Aorta (tissue), 5 donors: ENCODE results near the gene MED16. TPM values are rescaled to one million over a fixed set of nuclear protein-coding genes. Genes with fewer than 3 reads are reported as not detected.
"Not testable (repeated sequence)": the region's sequence is repeated elsewhere in the genome, so short reads cannot be mapped to it uniquely, and the experiment has no call there.

Experiments used
- ATAC-seq: fragments of 200-7000 bp; cut with Tn5 transposase; one replicate; pipeline ENCODE4 v1.9.1; 2022; ENCODE audit warnings: moderate library complexity; ENCODE audit not compliant: low FRiP score
- DNase-seq, 2 donors: peaks; one replicate each; pipeline ENCODE4 v3.0.0-alpha.2; 2020
- H3K27ac ChIP-seq, 2 donors: one replicate each; pipeline ENCODE4 v1.5.1; 2013; ENCODE audit warnings: low read length in 2 of 2, mild to moderate bottlenecking in 2 of 2, moderate library complexity in 2 of 2, control low read depth in 1 of 2, inconsistent platforms in 1 of 2, low read depth in 1 of 2
- H3K27me3 ChIP-seq, 2 donors: one replicate each; pipeline ENCODE4 v1.6.1; 2013; ENCODE audit warnings: control low read depth in 1 of 2, low read length in 1 of 2, mild to moderate bottlenecking in 1 of 2, moderate library complexity in 1 of 2; ENCODE audit not compliant: insufficient read depth in 2 of 2, control insufficient read depth in 1 of 2
- H3K36me3 ChIP-seq, 2 donors: one replicate each; pipeline ENCODE4 v1.6.1; 2013; ENCODE audit warnings: control low read depth in 1 of 2, low read length in 1 of 2, mild to moderate bottlenecking in 1 of 2; ENCODE audit not compliant: insufficient read depth in 2 of 2, control insufficient read depth in 1 of 2
- H3K4me1 ChIP-seq, 2 donors: one replicate each; pipeline ENCODE4 v1.6.1; 2013; ENCODE audit warnings: low read length in 2 of 2, control low read depth in 1 of 2, mild to moderate bottlenecking in 1 of 2, moderate library complexity in 1 of 2; ENCODE audit not compliant: insufficient read depth in 2 of 2, control insufficient read depth in 1 of 2
- H3K4me3 ChIP-seq, 2 donors: one replicate each; pipeline ENCODE4 v1.5.1; 2013; ENCODE audit warnings: low read length in 2 of 2, control low read depth in 1 of 2, mild to moderate bottlenecking in 1 of 2
- H3K9me3 ChIP-seq: one replicate; pipeline ENCODE4 v1.6.1; 2013; ENCODE audit warnings: mild to moderate bottlenecking, low read length; ENCODE audit not compliant: control insufficient read depth
- WGBS, 2 donors: extraction: QIAGEN DNeasy Blood & Tissue Kit; methylation state at CpG; one replicate each; pipeline ENCODE4 v1.1.7; 2013; 5-methylcytosine and 5-hydroxymethylcytosine counted together
- intact Hi-C, 2 donors: fragments of 100-400 bp; cut with DNase I; formaldehyde crosslinking; loops; one replicate each; pipeline versions ENCODE4 v1.14.2 to v1.15.0; 2022
- polyA plus RNA-seq, 2 donors: library from polyadenylated mRNA; stranded (reverse); fragments of 200-250 nt; gene quantifications; one replicate each; pipeline ENCODE4 v1.2.3, GENCODE V29; 2013
- total RNA-seq, 2 donors: library from RNA; stranded (reverse); fragmentation: NEBNext Ultra II Directional; extraction: Animal tissue kit (Norgen Biotek cat#: 25700); gene quantifications; one replicate each; pipeline ENCODE4 v1.2.1, GENCODE V29; 2021
- donor health status: healthy with polysubstance abuse.
- donor health status: Bipolar disorder and iron deficiency.
- donor health status: DM: no; HTN: no; CAD: no.
- donor health status: DM: no; HTN: no; CAD: no.
- donor health status: DM: yes; HTN: yes; CAD: no.

MED16 gene
- total and polyA plus RNA-seq, 4 donors = 22.9 to 165 (median 34.0) TPM

DNA sequence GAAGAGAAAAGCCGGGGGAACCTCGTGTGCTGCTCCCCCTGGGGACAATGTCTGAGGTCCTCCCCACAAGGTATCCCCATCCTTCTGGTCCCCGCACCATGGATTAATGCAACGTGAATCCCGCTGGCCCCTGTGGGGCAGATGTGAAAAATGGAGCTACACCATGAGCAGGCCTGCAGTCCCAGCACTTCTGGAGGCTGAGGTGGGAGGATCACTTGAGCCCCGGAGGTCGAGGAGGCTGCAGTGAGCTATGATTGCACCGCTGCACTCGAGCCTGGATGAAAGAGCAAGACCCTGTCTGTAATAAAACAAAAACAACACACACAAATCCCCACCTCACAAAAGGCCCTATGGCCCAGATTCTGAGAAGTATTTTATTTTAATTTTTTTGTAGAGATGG lies 34.7 kb downstream of the MED16 start:
- H3K4me1 ChIP-seq = no peaks in the 10 kb centered on the region
- H3K27ac ChIP-seq = no peak overlapping the region
- DNase-seq = no peak
- WGBS, 2 donors = 80 to 81% methylated on average over 9 of the region's 9 CpGs
- intact Hi-C loops = loop anchor here in 1 of 2 donors (5.0 kb wide), 1 partner anchor 119 kb away; no protein-coding TSS in a partner anchor
- ATAC-seq = no peak
- peaks cover 0 to 3% of the 10 kb centered on the region in 2 donors for H3K27me3 ChIP-seq
- H3K9me3 ChIP-seq = no peaks in the 10 kb centered on the region
- H3K36me3 ChIP-seq = no peaks in the 10 kb centered on the region
- H3K4me3 ChIP-seq = no peak overlapping the region

DNA sequence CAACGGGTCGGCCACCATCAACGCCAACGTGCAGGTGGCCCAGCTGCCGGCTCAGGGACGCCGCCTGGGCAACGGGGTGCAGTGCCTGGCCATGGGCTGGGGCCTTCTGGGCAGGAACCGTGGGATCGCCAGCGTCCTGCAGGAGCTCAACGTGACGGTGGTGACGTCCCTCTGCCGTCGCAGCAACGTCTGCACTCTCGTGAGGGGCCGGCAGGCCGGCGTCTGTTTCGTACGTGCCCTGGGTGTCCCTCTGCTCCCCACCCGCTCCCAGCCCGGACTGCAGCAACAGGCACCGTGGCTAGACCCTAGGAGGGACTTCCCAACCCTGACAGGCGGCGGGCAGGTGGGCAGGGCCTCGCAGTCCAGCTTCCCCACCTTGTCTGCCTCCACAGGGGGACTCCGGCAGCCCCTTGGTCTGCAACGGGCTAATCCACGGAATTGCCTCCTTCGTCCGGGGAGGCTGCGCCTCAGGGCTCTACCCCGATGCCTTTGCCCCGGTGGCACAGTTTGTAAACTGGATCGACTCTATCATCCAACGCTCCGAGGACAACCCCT lies 37.3 kb downstream of the MED16 start:
- ATAC-seq (no peak), DNase-seq (no peak)
- no peaks in the 10 kb centered on the region for H3K9me3 ChIP-seq
- H3K4me3 ChIP-seq = no peak overlapping the region
- intact Hi-C loops = loop anchor here (2.0 to 5.0 kb wide), 2 partner anchors 122 to 127 kb away; no protein-coding TSS in a partner anchor
- no peak overlapping the region for H3K27ac ChIP-seq
- H3K4me1 ChIP-seq = no peaks in the 10 kb centered on the region
- no peaks in the 10 kb centered on the region for H3K36me3 ChIP-seq
- peaks cover 0 to 2% of the 10 kb centered on the region in 2 donors for H3K27me3 ChIP-seq
- 70 to 72% methylated on average over 40 of the region's 40 CpGs for WGBS, 2 donors

DNA sequence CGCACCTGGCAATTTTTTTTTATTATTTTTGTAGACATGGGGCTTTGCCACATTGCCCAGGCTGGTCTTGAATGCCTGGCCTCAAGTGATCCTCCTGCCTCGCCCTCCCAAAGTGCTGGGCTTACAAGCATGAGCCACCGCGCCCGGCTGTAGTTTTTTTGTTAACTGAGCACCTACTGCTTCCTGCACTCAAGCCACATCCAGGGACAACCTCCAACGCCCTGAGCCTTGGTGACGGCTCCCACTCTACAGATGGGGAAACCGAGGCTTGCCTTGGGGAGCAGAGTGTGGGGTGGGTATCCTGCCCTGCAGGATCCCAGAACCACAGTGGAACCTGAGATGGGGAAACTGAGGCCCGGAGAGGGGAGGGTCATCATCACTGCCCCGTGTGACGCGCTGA lies 37.8 kb downstream of the MED16 start:
- H3K9me3 ChIP-seq = no peaks in the 10 kb centered on the region
- no peaks in the 10 kb centered on the region for H3K27me3 ChIP-seq
- H3K36me3 ChIP-seq = no peaks in the 10 kb centered on the region
- no peak overlapping the region for H3K27ac ChIP-seq
- no peak for ATAC-seq
- no peak overlapping the region for H3K4me3 ChIP-seq
- intact Hi-C loops = loop anchor here in 1 of 2 donors (5.0 kb wide), 1 partner anchor 122 kb away; no protein-coding TSS in a partner anchor
- no peaks in the 10 kb centered on the region for H3K4me1 ChIP-seq
- WGBS, 2 donors = 83 to 87% methylated on average over 12 of the region's 12 CpGs
- DNase-seq = no peak

DNA sequence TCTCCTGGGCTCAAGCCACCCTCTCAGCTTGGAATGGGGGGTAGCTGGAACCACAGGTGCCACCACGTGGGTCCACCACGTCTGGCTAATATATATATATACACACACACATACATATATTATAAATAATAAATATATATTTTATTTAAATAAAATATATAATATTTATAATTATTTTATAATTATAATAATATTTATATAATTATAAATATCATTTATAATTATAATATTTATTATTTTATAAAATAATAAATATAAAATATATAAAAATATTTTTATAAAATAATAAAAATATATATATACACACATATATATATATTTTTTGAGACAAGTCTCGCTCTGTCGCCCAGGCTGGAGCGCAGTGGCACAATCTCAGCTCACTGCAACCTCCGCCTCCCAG lies 38.4 kb downstream of the MED16 start:
- intact Hi-C loops = no loop called here
- ATAC-seq (no peak), DNase-seq (no peak)
- Histone ChIP-seq H3K36me3 (no peaks in the 10 kb centered on the region), H3K4me3 (no peak overlapping the region), H3K27me3 (no peaks in the 10 kb centered on the region), H3K9me3 (no peaks in the 10 kb centered on the region), H3K27ac (no peak overlapping the region), H3K4me1 (no peaks in the 10 kb centered on the region)
- WGBS, 2 donors = 71 to 75% methylated on average over 6 of the region's 6 CpGs

DNA sequence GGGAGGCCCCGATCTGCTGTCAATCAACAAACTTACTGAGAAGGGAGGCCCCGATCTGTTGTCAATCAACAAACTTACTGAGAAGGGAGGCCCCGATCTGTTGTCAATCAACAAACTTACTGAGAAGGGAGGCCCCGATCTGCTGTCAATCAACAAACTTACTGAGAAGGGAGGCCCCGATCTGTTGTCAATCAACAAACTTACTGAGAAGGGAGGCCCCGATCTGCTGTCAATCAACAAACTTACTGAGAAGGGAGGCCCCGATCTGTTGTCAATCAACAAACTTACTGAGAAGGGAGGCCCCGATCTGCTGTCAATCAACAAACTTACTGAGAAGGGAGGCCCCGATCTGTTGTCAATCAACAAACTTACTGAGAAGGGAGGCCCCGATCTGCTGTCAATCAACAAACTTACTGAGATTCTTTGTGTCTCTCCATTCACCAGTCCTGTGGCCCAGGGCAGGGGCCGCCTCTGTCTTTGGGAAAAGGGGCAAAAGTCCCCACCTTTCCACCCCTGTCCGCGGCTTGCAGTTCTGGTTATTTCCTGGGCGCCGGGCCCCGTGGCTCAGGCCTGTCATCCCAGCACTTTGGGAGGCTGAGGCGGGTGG lies 39.3 kb downstream of the MED16 start:
- DNase-seq, H3K4me3 ChIP-seq, H3K4me1 ChIP-seq, H3K27ac ChIP-seq, H3K36me3 ChIP-seq, H3K27me3 ChIP-seq, ATAC-seq, H3K9me3 ChIP-seq, intact Hi-C loops: not testable (repeated sequence)
- WGBS, 2 donors = 75 to 77% methylated on average over 10 to 13 of the region's 17 CpGs

DNA sequence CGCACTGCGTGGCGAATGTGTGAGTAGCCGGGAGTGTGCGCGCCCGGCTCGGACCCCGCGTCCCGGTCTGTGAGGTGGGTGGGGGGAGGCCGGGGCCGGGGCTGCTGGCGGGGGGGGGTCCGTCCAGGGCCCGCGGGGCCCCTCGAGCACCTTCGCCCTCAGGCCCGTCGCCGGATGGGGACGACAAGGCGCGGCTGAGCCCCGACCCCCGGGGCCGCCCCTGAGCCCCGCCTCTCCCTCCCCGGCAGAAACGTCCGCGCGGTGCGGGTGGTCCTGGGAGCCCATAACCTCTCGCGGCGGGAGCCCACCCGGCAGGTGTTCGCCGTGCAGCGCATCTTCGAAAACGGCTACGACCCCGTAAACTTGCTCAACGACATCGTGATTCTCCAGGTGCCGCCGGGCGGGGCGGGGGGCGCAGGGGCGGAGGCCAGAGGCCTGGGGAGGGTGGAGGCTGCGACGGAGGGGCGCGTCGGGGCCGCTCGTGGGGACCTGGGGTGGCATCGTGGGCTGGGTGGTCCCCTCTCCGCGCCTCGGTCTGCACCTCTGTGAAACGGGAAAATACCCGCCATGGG lies 39.9 kb downstream of the MED16 start:
- 27 to 31% methylated on average over 50 to 67 of the region's 67 CpGs for WGBS, 2 donors
- ATAC-seq (no peak), DNase-seq (no peak)
- H3K9me3 ChIP-seq = no peaks in the 10 kb centered on the region
- no peaks in the 10 kb centered on the region for H3K27me3 ChIP-seq
- H3K4me1 ChIP-seq = no peaks in the 10 kb centered on the region
- no peak overlapping the region for H3K4me3 ChIP-seq
- intact Hi-C loops = no loop called here
- H3K36me3 ChIP-seq = no peaks in the 10 kb centered on the region
- H3K27ac ChIP-seq = no peak overlapping the region

DNA sequence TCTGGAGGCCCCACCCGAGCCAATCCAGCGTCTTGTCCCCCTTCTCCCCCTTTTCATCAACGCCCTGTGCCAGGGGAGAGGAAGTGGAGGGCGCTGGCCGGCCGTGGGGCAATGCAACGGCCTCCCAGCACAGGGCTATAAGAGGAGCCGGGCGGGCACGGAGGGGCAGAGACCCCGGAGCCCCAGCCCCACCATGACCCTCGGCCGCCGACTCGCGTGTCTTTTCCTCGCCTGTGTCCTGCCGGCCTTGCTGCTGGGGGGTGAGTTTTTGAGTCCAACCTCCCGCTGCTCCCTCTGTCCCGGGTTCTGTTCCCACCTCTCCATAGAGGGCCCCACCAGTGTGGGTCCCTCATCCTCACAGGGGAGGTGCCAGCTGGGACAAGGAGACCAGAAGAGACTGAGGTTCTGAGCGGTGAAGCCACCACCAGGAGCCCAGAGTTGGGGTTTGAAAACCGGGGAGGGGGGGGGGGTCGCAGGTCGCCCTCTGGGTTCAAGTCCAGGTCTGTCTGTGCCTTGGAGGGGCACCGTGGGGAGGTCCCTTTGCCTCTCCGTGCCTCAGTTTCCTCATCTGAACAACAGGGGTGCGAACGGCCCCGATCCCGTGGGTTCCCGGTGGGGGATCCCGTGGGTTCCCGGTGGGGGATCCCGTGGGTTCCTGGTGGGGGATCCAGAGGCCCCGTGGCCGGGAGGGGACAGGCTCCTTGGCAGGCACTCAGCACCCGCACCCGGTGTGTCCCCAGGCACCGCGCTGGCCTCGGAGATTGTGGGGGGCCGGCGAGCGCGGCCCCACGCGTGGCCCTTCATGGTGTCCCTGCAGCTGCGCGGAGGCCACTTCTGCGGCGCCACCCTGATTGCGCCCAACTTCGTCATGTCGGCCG lies 40.6 kb downstream of the MED16 start, which contains the start of gene ELANE:
TSS of gene ELANE (plus strand) at position 168 of the 878 bp plus-strand sequence. CDS start at position 194, 26 bp downstream.
- WGBS, 2 donors = 58 to 66% methylated on average over 52 to 55 of the region's 55 CpGs
- ATAC-seq (no peak), DNase-seq (peak in 1 of 2 donors; percentile 77)
- Histone ChIP-seq H3K27me3 (no peaks in the 10 kb centered on the region), H3K9me3 (no peaks in the 10 kb centered on the region), H3K4me1 (no peaks in the 10 kb centered on the region), H3K27ac (no peak within 1 kb of the TSS), H3K4me3 (no peak within 1 kb of the TSS), H3K36me3 (no peaks in the 10 kb centered on the region)
- intact Hi-C loops = no loop called here

DNA sequence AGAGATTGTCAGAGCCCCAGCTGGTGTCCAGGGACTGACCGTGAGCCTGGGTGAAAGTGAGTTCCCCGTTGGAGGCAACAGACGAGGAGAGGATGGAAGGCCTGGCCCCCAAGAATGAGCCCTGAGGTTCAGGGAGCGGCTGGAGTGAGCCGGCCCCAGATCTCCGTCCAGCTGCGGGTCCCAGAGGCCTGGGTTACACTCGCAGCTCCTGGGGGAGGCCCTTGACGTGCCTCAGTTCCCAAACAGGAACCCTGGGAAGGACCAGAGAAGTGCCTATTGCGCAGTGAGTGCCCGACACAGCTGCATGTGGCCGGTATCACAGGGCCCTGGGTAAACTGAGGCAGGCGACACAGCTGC lies 42.0 kb downstream of the MED16 start:
- H3K4me3 ChIP-seq = no peak overlapping the region
- intact Hi-C loops = no loop called here
- H3K9me3 ChIP-seq = no peaks in the 10 kb centered on the region
- DNase-seq (no peak), ATAC-seq (no peak)
- H3K4me1 ChIP-seq = no peaks in the 10 kb centered on the region
- WGBS, 2 donors = 22 to 24% methylated on average over 13 of the region's 13 CpGs
- no peak overlapping the region for H3K27ac ChIP-seq
- no peaks in the 10 kb centered on the region for H3K27me3 ChIP-seq
- no peaks in the 10 kb centered on the region for H3K36me3 ChIP-seq
